ENCODE measurements around the gene DACH2.

GRCh38 chrX:86237482-86237881, 89.2 kb downstream of the DACH2 start:
- TF ChIP-seq MAX (IDR thresholded peaks at IDR 0.05; ENCODE audit: low read depth, low read length) (no peak), CTCF (IDR thresholded peaks at IDR 0.05; ENCODE audit: low read depth, low read length) (no peak)
